ENCODE results near the gene DCAF4L1. TPM values are rescaled to one million over a fixed set of nuclear protein-coding genes. Genes with fewer than 3 reads are reported as not detected.

DCAF4L1 gene, protein sequence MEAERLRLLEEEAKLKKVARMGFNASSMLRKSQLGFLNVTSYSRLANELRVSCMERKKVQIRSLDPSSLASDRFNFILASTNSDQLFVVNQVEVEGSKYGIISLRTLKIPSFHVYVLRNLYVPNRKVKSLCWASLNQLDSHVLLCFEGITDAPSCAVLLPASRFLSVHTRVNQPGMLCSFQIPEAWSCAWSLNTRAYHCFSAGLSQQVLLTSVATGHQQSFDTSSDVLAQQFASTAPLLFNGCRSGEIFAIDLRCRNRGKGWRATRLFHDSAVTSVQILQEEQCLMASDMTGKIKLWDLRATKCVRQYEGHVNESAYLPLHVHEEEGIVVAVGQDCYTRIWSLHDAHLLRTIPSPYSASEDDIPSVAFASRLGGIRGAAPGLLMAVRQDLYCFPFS
- 0.44 TPM for total RNA-seq
- under 1 TPM in 1 of 4 donors, not detected in 3; 0.07 TPM for polyA plus RNA-seq

DNA sequence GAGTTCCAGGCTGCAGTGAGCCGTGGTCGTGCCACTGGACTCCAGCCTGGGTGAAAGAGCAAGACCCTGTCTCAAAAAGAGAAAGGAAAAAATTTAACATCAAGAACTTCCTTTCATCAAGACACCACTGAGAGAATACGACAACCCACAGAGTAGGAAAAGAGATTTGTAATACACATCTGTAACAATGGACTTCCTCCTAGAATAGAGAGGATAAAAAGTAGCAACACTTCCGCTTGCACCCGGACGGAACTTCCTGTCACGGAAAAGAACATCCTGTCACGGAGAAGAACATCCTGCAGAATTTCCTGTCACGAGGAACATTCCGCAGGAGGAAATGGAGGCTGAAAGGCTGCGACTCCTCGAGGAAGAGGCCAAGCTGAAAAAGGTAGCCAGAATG is at the start of gene DCAF4L1:
Gene DCAF4L1, plus strand, starts transcription at position 301 of the 400 bp plus-strand sequence. Its CDS starts 37 bp downstream, at position 338.
- peaks cover 4% of the 10 kb centered on the region for H3K27me3 Mint-ChIP-seq
- H3K36me3 Mint-ChIP-seq, result no peaks in the 10 kb centered on the region
- no peak within 1 kb of the TSS for H3K4me3 Mint-ChIP-seq
- H3K4me1 ChIP-seq (ENCODE audit: control insufficient read depth, insufficient read depth, low read length, poor library complexity, severe bottlenecking), result no peaks in the 10 kb centered on the region
- DNase-seq (no peak), ATAC-seq (ENCODE audit: low read depth in 2 of 2) (no peak)
- H3K9me3 Mint-ChIP-seq, result no peaks in the 10 kb centered on the region
- H3K4me1 Mint-ChIP-seq, result peaks cover 0 to 4% (median 0%) of the 10 kb centered on the region in 4 donors
- H3K4me3 ChIP-seq (ENCODE audit: low read depth, low read length), result no peak within 1 kb of the TSS
- H3K27me3 ChIP-seq (ENCODE audit: control insufficient read depth, insufficient read depth, low read length), result no peaks in the 10 kb centered on the region
- no peaks in the 10 kb centered on the region for H3K9me3 ChIP-seq (ENCODE audit: control insufficient read depth in 2 of 2, low read length in 2 of 2)
- H3K27ac Mint-ChIP-seq, result peak within 1 kb of the TSS in 1 of 3 donors; percentile 90
- no peaks in the 10 kb centered on the region for H3K36me3 ChIP-seq (ENCODE audit: control insufficient read depth, insufficient read depth, low read length)
- H3K27ac ChIP-seq (ENCODE audit: insufficient read depth, low read length, poor library complexity, severe bottlenecking), result no peak within 1 kb of the TSS

- peaks cover 22 to 50% (median 30%) of the 10 kb centered on the region in 4 donors for H3K4me1 Mint-ChIP-seq
- Histone ChIP-seq H3K27ac (ENCODE audit: insufficient read depth, low read length, poor library complexity, severe bottlenecking) (no peak overlapping the region), H3K4me1 (ENCODE audit: control insufficient read depth, insufficient read depth, low read length, poor library complexity, severe bottlenecking) (peaks cover 25% of the 10 kb centered on the region), H3K4me3 (ENCODE audit: low read depth, low read length) (no peak overlapping the region), H3K9me3 (ENCODE audit: control insufficient read depth in 2 of 2, low read length in 2 of 2) (no peaks in the 10 kb centered on the region), H3K36me3 (ENCODE audit: control insufficient read depth, insufficient read depth, low read length) (peaks cover 3% of the 10 kb centered on the region), H3K27me3 (ENCODE audit: control insufficient read depth, insufficient read depth, low read length) (peaks cover 3% of the 10 kb centered on the region)
- no peaks in the 10 kb centered on the region for H3K27me3 Mint-ChIP-seq
- peaks cover 10% of the 10 kb centered on the region for H3K36me3 Mint-ChIP-seq
- DNase-seq (no peak), ATAC-seq (ENCODE audit: low read depth in 2 of 2) (no peak)
- no peaks in the 10 kb centered on the region for H3K9me3 Mint-ChIP-seq
- no peak overlapping the region for H3K27ac Mint-ChIP-seq
- peak overlapping the region in 2 of 4 donors; percentile 0 to 73 for H3K4me3 Mint-ChIP-seq
These were observed 48.6 kb upstream of the DCAF4L1 start for GRCh38 chr4:41932988-41933387.

DNA sequence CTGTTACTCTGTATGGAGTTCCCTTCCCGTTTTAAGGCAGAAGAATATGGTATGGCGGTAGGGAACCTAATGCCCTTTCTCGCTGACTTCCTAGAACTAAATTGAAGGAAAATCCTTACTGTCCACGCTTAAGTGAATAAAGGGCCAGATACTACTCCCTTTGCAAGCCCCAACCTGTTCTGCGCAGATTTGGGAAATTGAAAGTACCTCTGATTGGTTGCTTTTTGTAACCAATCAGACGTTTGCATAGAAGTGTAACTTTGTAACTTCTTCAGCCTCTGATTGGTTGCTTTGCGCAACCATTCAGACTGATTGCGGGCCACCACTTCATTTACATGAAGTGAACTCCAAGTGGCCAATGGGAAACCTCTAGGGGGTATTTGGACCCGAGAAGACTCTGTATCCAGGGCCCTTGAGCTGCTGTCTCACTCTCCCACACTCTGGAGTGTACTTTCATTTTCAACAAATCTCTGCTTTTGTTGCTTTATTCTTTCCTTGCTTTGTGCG is 47.5 kb upstream of the DCAF4L1 start:
- peak overlapping the region in 2 of 3 donors; percentile 90 to 95 for H3K27ac Mint-ChIP-seq
- no peak for DNase-seq
- H3K9me3 Mint-ChIP-seq, result no peaks in the 10 kb centered on the region
- H3K36me3 ChIP-seq (ENCODE audit: control insufficient read depth, insufficient read depth, low read length), result peaks cover 9% of the 10 kb centered on the region
- H3K4me3 Mint-ChIP-seq, result peak overlapping the region; percentile 95 to 99 (median 96)
- H3K27me3 Mint-ChIP-seq, result no peaks in the 10 kb centered on the region
- H3K36me3 Mint-ChIP-seq, result peaks cover 14% of the 10 kb centered on the region
- H3K27me3 ChIP-seq (ENCODE audit: control insufficient read depth, insufficient read depth, low read length), result no peaks in the 10 kb centered on the region
- H3K4me1 Mint-ChIP-seq, result peaks cover 30 to 59% (median 35%) of the 10 kb centered on the region in 4 donors
- peaks cover 26% of the 10 kb centered on the region for H3K4me1 ChIP-seq (ENCODE audit: control insufficient read depth, insufficient read depth, low read length, poor library complexity, severe bottlenecking)
- H3K9me3 ChIP-seq (ENCODE audit: control insufficient read depth in 2 of 2, low read length in 2 of 2), result no peaks in the 10 kb centered on the region
- ATAC-seq (ENCODE audit: low read depth in 2 of 2), result no peak
- no peak overlapping the region for H3K27ac ChIP-seq (ENCODE audit: insufficient read depth, low read length, poor library complexity, severe bottlenecking)
- peak overlapping the region; percentile 90 for H3K4me3 ChIP-seq (ENCODE audit: low read depth, low read length)

DNA sequence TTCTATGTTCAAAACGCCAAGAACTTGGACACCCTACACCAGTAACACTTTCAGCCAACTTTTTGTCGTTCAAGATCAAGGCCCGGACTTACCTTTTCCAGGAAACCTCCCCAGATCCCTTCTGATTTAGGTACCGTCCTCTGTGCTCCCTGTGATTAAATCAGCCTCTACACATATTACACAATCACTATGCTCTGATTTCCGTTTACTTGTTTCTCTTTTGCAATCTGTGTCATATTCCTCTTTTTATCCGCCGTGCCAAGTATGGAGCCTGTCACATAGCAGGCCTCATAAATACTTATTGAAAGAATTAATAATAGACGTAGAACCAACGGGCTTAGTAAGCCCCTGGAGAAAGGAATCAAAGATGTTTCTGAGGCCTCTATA is 47.0 kb upstream of the DCAF4L1 start:
- peaks cover 26% of the 10 kb centered on the region for H3K4me1 ChIP-seq (ENCODE audit: control insufficient read depth, insufficient read depth, low read length, poor library complexity, severe bottlenecking)
- Mint-ChIP-seq H3K4me3 (peak overlapping the region; percentile 95 to 99 (median 96)), H3K9me3 (no peaks in the 10 kb centered on the region), H3K4me1 (peaks cover 28 to 64% (median 36%) of the 10 kb centered on the region in 4 donors), H3K27ac (peak overlapping the region in 2 of 3 donors; percentile 90 to 95), H3K27me3 (no peaks in the 10 kb centered on the region), H3K36me3 (peaks cover 14% of the 10 kb centered on the region)
- H3K4me3 ChIP-seq (ENCODE audit: low read depth, low read length), result peak overlapping the region; percentile 90
- H3K36me3 ChIP-seq (ENCODE audit: control insufficient read depth, insufficient read depth, low read length), result peaks cover 13% of the 10 kb centered on the region
- no peaks in the 10 kb centered on the region for H3K9me3 ChIP-seq (ENCODE audit: control insufficient read depth in 2 of 2, low read length in 2 of 2)
- DNase-seq (no peak), ATAC-seq (ENCODE audit: low read depth in 2 of 2) (no peak)
- H3K27ac ChIP-seq (ENCODE audit: insufficient read depth, low read length, poor library complexity, severe bottlenecking), result peak overlapping the region; percentile 80
- no peaks in the 10 kb centered on the region for H3K27me3 ChIP-seq (ENCODE audit: control insufficient read depth, insufficient read depth, low read length)

- Mint-ChIP-seq H3K36me3 (peaks cover 18% of the 10 kb centered on the region), H3K27ac (peak within 1 kb of the TSS; percentile 90 to 97 (median 95)), H3K4me1 (peaks cover 32 to 67% (median 39%) of the 10 kb centered on the region in 4 donors), H3K27me3 (no peaks in the 10 kb centered on the region), H3K9me3 (no peaks in the 10 kb centered on the region), H3K4me3 (peak within 1 kb of the TSS; percentile 95 to 99 (median 96))
- peak; percentile 71 to 92 (median 77) for DNase-seq
- peak; percentile 90 to 91 for ATAC-seq (ENCODE audit: low read depth in 2 of 2)
- H3K4me1 ChIP-seq (ENCODE audit: control insufficient read depth, insufficient read depth, low read length, poor library complexity, severe bottlenecking), result peaks cover 26% of the 10 kb centered on the region
- H3K4me3 ChIP-seq (ENCODE audit: low read depth, low read length), result peak within 1 kb of the TSS; percentile 90
- peaks cover 16% of the 10 kb centered on the region for H3K36me3 ChIP-seq (ENCODE audit: control insufficient read depth, insufficient read depth, low read length)
- H3K27me3 ChIP-seq (ENCODE audit: control insufficient read depth, insufficient read depth, low read length), result no peaks in the 10 kb centered on the region
- peak within 1 kb of the TSS; percentile 80 for H3K27ac ChIP-seq (ENCODE audit: insufficient read depth, low read length, poor library complexity, severe bottlenecking)
- H3K9me3 ChIP-seq (ENCODE audit: control insufficient read depth in 2 of 2, low read length in 2 of 2), result no peaks in the 10 kb centered on the region
These were observed 46.5 kb upstream of the DCAF4L1 start, which contains the start of gene TMEM33 for GRCh38 chr4:41934901-41935651. Gene TMEM33, plus strand, starts transcription at chr4:41935429. Its CDS starts 56 bp downstream, at chr4:41935485.

- Histone ChIP-seq H3K27me3 (ENCODE audit: control insufficient read depth, insufficient read depth, low read length) (no peaks in the 10 kb centered on the region), H3K4me3 (ENCODE audit: low read depth, low read length) (peak overlapping the region; percentile 90), H3K4me1 (ENCODE audit: control insufficient read depth, insufficient read depth, low read length, poor library complexity, severe bottlenecking) (peaks cover 26% of the 10 kb centered on the region), H3K36me3 (ENCODE audit: control insufficient read depth, insufficient read depth, low read length) (peaks cover 16% of the 10 kb centered on the region), H3K9me3 (ENCODE audit: control insufficient read depth in 2 of 2, low read length in 2 of 2) (no peaks in the 10 kb centered on the region), H3K27ac (ENCODE audit: insufficient read depth, low read length, poor library complexity, severe bottlenecking) (peak overlapping the region; percentile 80)
- no peak for ATAC-seq (ENCODE audit: low read depth in 2 of 2)
- no peaks in the 10 kb centered on the region for H3K27me3 Mint-ChIP-seq
- H3K27ac Mint-ChIP-seq, result peak overlapping the region; percentile 90 to 97 (median 95)
- H3K4me1 Mint-ChIP-seq, result peaks cover 33 to 62% (median 39%) of the 10 kb centered on the region in 4 donors
- peak in 1 of 3 donors; percentile 24 for DNase-seq
- peaks cover 18% of the 10 kb centered on the region for H3K36me3 Mint-ChIP-seq
- peak overlapping the region; percentile 95 to 99 (median 96) for H3K4me3 Mint-ChIP-seq
- no peaks in the 10 kb centered on the region for H3K9me3 Mint-ChIP-seq
These were observed 45.9 kb upstream of the DCAF4L1 start for GRCh38 chr4:41935652-41936021.

GRCh38 chr4:41939016-41939626 is 42.4 kb upstream of the DCAF4L1 start:
- H3K27me3 ChIP-seq (ENCODE audit: control insufficient read depth, insufficient read depth, low read length), result no peaks in the 10 kb centered on the region
- H3K27ac Mint-ChIP-seq, result no peak overlapping the region
- H3K4me1 ChIP-seq (ENCODE audit: control insufficient read depth, insufficient read depth, low read length, poor library complexity, severe bottlenecking), result peaks cover 26% of the 10 kb centered on the region
- ATAC-seq (ENCODE audit: low read depth in 2 of 2) (no peak), DNase-seq (no peak)
- H3K9me3 Mint-ChIP-seq, result no peaks in the 10 kb centered on the region
- no peak overlapping the region for H3K4me3 ChIP-seq (ENCODE audit: low read depth, low read length)
- H3K4me1 Mint-ChIP-seq, result peaks cover 49 to 70% (median 57%) of the 10 kb centered on the region in 4 donors
- no peak overlapping the region for H3K4me3 Mint-ChIP-seq
- no peak overlapping the region for H3K27ac ChIP-seq (ENCODE audit: insufficient read depth, low read length, poor library complexity, severe bottlenecking)
- no peaks in the 10 kb centered on the region for H3K27me3 Mint-ChIP-seq
- H3K9me3 ChIP-seq (ENCODE audit: control insufficient read depth in 2 of 2, low read length in 2 of 2), result no peaks in the 10 kb centered on the region
- H3K36me3 ChIP-seq (ENCODE audit: control insufficient read depth, insufficient read depth, low read length), result peaks cover 33% of the 10 kb centered on the region
- peaks cover 28% of the 10 kb centered on the region for H3K36me3 Mint-ChIP-seq
